Panc1 (cell line): ENCODE results near the gene SKAP1.

ENCODE experiments used
- CTCF ChIP-seq: fragments of 450-650 bp; IDR thresholded peaks from 2 replicates; pipeline ENCODE4 v1.5.1; 2017; ENCODE audit warnings: mild to moderate bottlenecking
- POLR2AphosphoS5 ChIP-seq: IDR thresholded peaks from 2 replicates; pipeline ENCODE4 v1.6.1; 2012; ENCODE audit warnings: mild to moderate bottlenecking, low read depth, low read length, moderate library complexity

GRCh38 chr17:48363161-48363560 is 66.9 kb downstream of the SKAP1 start:
- TF ChIP-seq CTCF, result no peak
- no peak for TF ChIP-seq POLR2AphosphoS5
